ENCODE measurements around the gene ERF. TPM values are rescaled to one million over a fixed set of nuclear protein-coding genes. Genes with fewer than 3 reads are reported as not detected.
A peak's percentile ranks its signal among the peaks of the same experiment; 100 is the strongest.

The ERF gene
- total and polyA plus RNA-seq, 2 of the 8 experiments (the other 6 are each of a cell fraction or from before 2014, with no cell fraction given): 43.7 to 62.7 TPM

GRCh38 chr19:42281146-42281826 is 26.4 kb upstream of the ERF start:
- peak overlapping the region; percentile 89; the same call in 1 of the 2 replicates for H2BK5ac ChIP-seq (ENCODE audit: low read depth, low read length)
- peak overlapping the region; percentile 23 for H4K5ac ChIP-seq (ENCODE audit: insufficient read length, low read depth, low read length)
- peak overlapping the region; percentile 61; the same call in 1 of the 2 replicates for H2BK20ac ChIP-seq (ENCODE audit: low read length)
- no peaks in the 10 kb centered on the region for H3K36me3 ChIP-seq (ENCODE audit: control insufficient read depth in 2 of 4, insufficient read depth in 4 of 4, low read length in 3 of 4)
- H4K8ac ChIP-seq (ENCODE audit: extremely low read depth, insufficient read depth, low read length): no peak overlapping the region; the same call in 1 of the 2 replicates
- 10% methylated on average over 16 of the region's 25 CpGs; no CpG with 5 or more reads in 1 of the 2 experiments for WGBS, 2 experiments (ENCODE audit: extremely low coverage in 1 of 2, insufficient coverage in 1 of 2, insufficient read length in 1 of 2, insufficient replicate concordance in 2 of 2, low coverage in 1 of 2, low lambda C conversion rate in 2 of 2, missing lambda C conversion rate in 1 of 2)
- no peak overlapping the region for H3K14ac ChIP-seq (ENCODE audit: insufficient read length)
- no peak overlapping the region for H3K4ac ChIP-seq (replicated peaks; ENCODE audit: insufficient read length, low read depth, low read length)
- ChIA-PET POLR2A (ENCODE audit: partially characterized antibody) (interaction anchor here (0.6 to 6.5 kb wide), 16 partner anchors 10 to 205 kb away, joined by 3 to 68 read pairs (median 4); partner anchors contain the start of genes CIC, ERF, PAFAH1B3 and PRR19), CTCF (ENCODE audit: partially characterized antibody) (interaction anchor here (0.5 to 7.4 kb wide), 7 partner anchors 11 to 173 kb away, joined by 4 to 260 read pairs (median 5); partner anchors contain the start of gene GSK3A)
- no peak overlapping the region for H3K23ac ChIP-seq (ENCODE audit: insufficient read length)
- no peak overlapping the region for H2BK120ac ChIP-seq (replicated peaks; ENCODE audit: low read depth, low read length)
- no peak overlapping the region for H2AFZ ChIP-seq (ENCODE audit: low read length)
- peaks cover 3 to 14% of the 10 kb centered on the region in 2 experiments for H4K20me1 ChIP-seq (replicated peaks in 1 of 2; ENCODE audit: control insufficient read depth in 1 of 2, insufficient read depth in 2 of 2, low read length in 2 of 2)
- H3K27me3 ChIP-seq (replicated peaks in 1 of 4; ENCODE audit: control insufficient read depth in 3 of 4, extremely low read depth in 1 of 4, insufficient read depth in 3 of 4, low read length in 3 of 4): no peaks in the 10 kb centered on the region
- H2BK12ac ChIP-seq (ENCODE audit: low read depth, low read length): 0 out of 2 replicates have a peak overlapping the region, but pooled peaks have one; percentile 69
- H3K79me1 ChIP-seq (ENCODE audit: low read depth, low read length): peaks cover 21% of the 10 kb centered on the region
- H3K4me1 ChIP-seq (replicated peaks in 1 of 4; ENCODE audit: control insufficient read depth in 3 of 4, insufficient read depth in 4 of 4, low read length in 3 of 4): peaks cover 9 to 46% (median 29%) of the 10 kb centered on the region in 4 experiments
- no peak overlapping the region for H3K27ac ChIP-seq (ENCODE audit: low read depth, low read length)
- H3K9me3 ChIP-seq (ENCODE audit: insufficient read depth in 2 of 2, low read depth in 1 of 2, low read length in 1 of 2): no peaks in the 10 kb centered on the region
- H3K4me2 ChIP-seq (ENCODE audit: insufficient read depth in 1 of 2, low read depth in 2 of 2, low read length in 2 of 2): peak overlapping the region; percentile 81 to 96
- no peak for FAIRE-seq
- no peak overlapping the region for H2BK15ac ChIP-seq (ENCODE audit: low read length)
- peaks cover 30% of the 10 kb centered on the region for H3K23me2 ChIP-seq (ENCODE audit: low read depth, low read length)
- no peak overlapping the region for H2AK5ac ChIP-seq (ENCODE audit: low read depth, low read length)
- H3K56ac ChIP-seq (replicated peaks; ENCODE audit: insufficient read length, low read depth, low read length): peak overlapping the region; percentile 35
- DNase-seq (ENCODE audit: low read depth in 1 of 2, low spot score in 2 of 2): peak in 1 of 2 experiments; percentile 73
- H4K91ac ChIP-seq (replicated peaks; ENCODE audit: insufficient read length, low read length): peak overlapping the region; percentile 60
- H3K18ac ChIP-seq (ENCODE audit: extremely low read depth, low read length): peak overlapping the region; percentile 83
- peak overlapping the region in 1 of 4 experiments; percentile 16; a peak in 1 of 7 replicates for H3K9ac ChIP-seq (replicated peaks in 1 of 4; ENCODE audit: extremely low read depth in 1 of 4, low read depth in 3 of 4, low read length in 3 of 4)
- H3K4me3 ChIP-seq (ENCODE audit: extremely low read depth in 1 of 4, insufficient read depth in 2 of 4, low read depth in 3 of 4, low read length in 4 of 4): peak overlapping the region; percentile 46 to 81 (median 52)
- peaks cover 0 to 22% of the 10 kb centered on the region in 2 experiments; a peak in 2 of 4 replicates for H3K79me2 ChIP-seq (ENCODE audit: control insufficient read depth in 1 of 2, insufficient read depth in 2 of 2, low read length in 2 of 2)
- 0 out of 2 replicates have a peak, but pooled peaks have one; percentile 15 for TF ChIP-seq RBBP5 (IDR thresholded peaks at IDR 0.05; ENCODE audit: borderline replicate concordance, low read depth, low read length)
- TF ChIP-seq TAF1 (IDR thresholded peaks at IDR 0.05; ENCODE audit: low read depth, low read length): no peak
- no peak for TF ChIP-seq GABPA (IDR thresholded peaks at IDR 0.05; ENCODE audit: borderline replicate concordance, insufficient read depth, low read length)
- TF ChIP-seq GTF2F1 (IDR thresholded peaks at IDR 0.05; ENCODE audit: borderline replicate concordance, low read depth, low read length): no peak
- TF ChIP-seq KDM4A (IDR thresholded peaks at IDR 0.05; ENCODE audit: low read depth, low read length, severe bottlenecking): peak; percentile 4
- no peak for TF ChIP-seq HDAC6 (IDR thresholded peaks at IDR 0.05; ENCODE audit: low read depth, low read length)
- no peak for TF ChIP-seq SIN3A (conservative IDR thresholded peaks at IDR 0.05 in 1 of 2, IDR thresholded peaks at IDR 0.05 in 1 of 2; ENCODE audit: low read depth in 1 of 2, low read length in 2 of 2)
- no peak for TF ChIP-seq BRCA1 (IDR thresholded peaks at IDR 0.05; ENCODE audit: low read depth, low read length)
- TF ChIP-seq SP2 (IDR thresholded peaks at IDR 0.05; ENCODE audit: low read length): no peak
- TF ChIP-seq CHD1 (IDR thresholded peaks at IDR 0.05; ENCODE audit: low read depth, low read length): no peak
- TF ChIP-seq ASH2L (IDR thresholded peaks at IDR 0.05; ENCODE audit: low read length): no peak
- TF ChIP-seq RFX5 (IDR thresholded peaks at IDR 0.05; ENCODE audit: borderline replicate concordance, low read depth, low read length): no peak
